Measurements from ENCODE around the gene RPN2. TPM values are rescaled to one million over a fixed set of nuclear protein-coding genes. Genes with fewer than 3 reads are reported as not detected.

Gene RPN2
- total RNA-seq, 1 experiment from 2014 or later, result 283 TPM

DNA sequence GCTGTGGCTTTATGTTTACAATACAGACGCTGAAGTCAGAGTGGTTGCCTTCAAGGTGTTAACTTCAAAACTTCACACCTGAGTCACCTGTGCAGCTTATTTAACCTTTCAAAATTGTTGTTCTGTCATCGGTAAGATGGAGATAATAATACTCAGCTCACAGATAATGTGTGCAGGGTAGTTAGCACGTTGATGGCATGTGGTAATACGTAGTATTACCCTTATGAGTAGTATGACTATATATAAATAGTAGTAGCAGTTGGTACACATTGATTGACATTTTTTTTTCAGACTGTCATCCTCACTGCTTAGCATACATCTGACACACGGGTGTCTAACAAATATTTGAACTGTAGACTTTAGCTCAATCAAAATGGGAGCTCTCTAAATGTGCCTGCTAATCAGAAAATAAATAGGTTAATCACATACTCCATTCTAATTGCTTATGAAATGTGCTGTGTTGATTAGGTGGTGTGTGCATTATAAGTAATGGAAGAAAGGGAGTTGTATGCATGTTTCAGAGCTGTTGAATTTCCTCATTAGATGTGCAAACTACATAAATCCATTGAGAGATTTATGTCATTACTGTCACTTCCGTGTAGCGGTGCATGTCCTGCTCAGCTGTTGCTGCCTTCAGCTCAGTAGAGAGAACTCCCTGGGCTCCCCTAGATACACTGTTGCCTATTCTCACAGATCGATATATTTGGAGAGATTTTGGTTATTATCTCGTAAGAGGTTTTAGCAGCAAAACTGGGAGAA, 11.4 kb downstream of the RPN2 start:
- Histone ChIP-seq H3K9me2 (replicated peaks; ENCODE audit: insufficient read depth, low read length) (no peaks in the 10 kb centered on the region), H3K9me3 (ENCODE audit: low read length) (no peaks in the 10 kb centered on the region), H3K27ac (ENCODE audit: low read length) (peak overlapping the region; percentile 31), H4K20me1 (ENCODE audit: insufficient read depth, low read depth, low read length) (peaks cover 50% of the 10 kb centered on the region), H3K27me3 (ENCODE audit: low read length) (no peaks in the 10 kb centered on the region), H3K79me2 (ENCODE audit: low read length) (peaks cover 92% of the 10 kb centered on the region), H3K9ac (ENCODE audit: low read length) (no peak overlapping the region), H2AFZ (ENCODE audit: low read length) (no peak overlapping the region), H3K4me1 (ENCODE audit: low read length) (peaks cover 40% of the 10 kb centered on the region), H3K4me2 (ENCODE audit: low read depth, low read length, poor library complexity, severe bottlenecking) (peak overlapping the region; percentile 2), H3K4me3 (ENCODE audit: low read length) (no peak overlapping the region), H3K36me3 (ENCODE audit: insufficient read depth, low read length) (peaks cover 29% of the 10 kb centered on the region)
- DNase-seq, result peak; percentile 60

DNA sequence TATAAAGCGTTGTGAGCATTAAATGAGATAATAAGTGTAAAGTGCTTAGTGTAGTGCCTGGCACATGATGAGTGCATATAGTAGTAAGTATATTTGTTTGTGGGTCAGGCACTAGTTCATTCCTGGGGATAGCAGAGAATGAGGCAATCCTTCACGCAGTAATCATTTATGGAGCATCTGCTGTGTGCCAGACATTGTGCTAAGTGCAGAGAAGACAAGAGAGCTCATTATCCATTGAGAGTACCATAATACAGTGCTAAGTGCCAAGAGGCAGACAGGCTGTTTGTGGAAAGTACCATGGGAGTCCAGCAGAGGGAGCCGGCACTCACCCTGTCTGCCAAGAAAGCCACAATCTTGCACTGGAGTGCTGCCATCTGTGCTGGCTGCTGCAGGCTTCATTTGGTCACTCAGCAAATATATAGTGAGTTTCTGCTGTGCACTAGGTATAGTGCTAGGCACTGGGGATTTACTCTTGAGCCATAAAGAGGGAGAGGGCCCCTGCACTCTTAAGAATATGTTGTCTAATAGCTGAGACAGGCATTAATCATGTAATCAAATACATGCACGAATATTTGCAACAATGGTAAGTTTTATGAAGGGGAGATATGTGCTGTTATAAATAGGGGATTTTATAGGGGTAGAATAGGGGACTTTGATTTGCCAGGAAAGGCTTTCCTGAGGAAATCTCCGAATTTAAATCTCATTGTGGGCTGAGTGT, 13.2 kb downstream of the RPN2 start:
- H4K20me1 ChIP-seq (ENCODE audit: insufficient read depth, low read depth, low read length), result peaks cover 54% of the 10 kb centered on the region
- H3K36me3 ChIP-seq (ENCODE audit: insufficient read depth, low read length), result peaks cover 23% of the 10 kb centered on the region
- no peak overlapping the region for H3K4me3 ChIP-seq (ENCODE audit: low read length)
- H2AFZ ChIP-seq (ENCODE audit: low read length), result no peak overlapping the region
- 0 out of 2 replicates have a peak overlapping the region, but pooled peaks have one; percentile 13 for H3K27ac ChIP-seq (ENCODE audit: low read length)
- H3K4me2 ChIP-seq (ENCODE audit: low read depth, low read length, poor library complexity, severe bottlenecking), result no peak overlapping the region
- DNase-seq, result peak; percentile 88
- no peak overlapping the region for H3K9ac ChIP-seq (ENCODE audit: low read length)
- H3K4me1 ChIP-seq (ENCODE audit: low read length), result peaks cover 40% of the 10 kb centered on the region
- peaks cover 94% of the 10 kb centered on the region for H3K79me2 ChIP-seq (ENCODE audit: low read length)
- no peaks in the 10 kb centered on the region for H3K9me3 ChIP-seq (ENCODE audit: low read length)
- no peaks in the 10 kb centered on the region for H3K27me3 ChIP-seq (ENCODE audit: low read length)
- H3K9me2 ChIP-seq (replicated peaks; ENCODE audit: insufficient read depth, low read length), result no peaks in the 10 kb centered on the region

DNA sequence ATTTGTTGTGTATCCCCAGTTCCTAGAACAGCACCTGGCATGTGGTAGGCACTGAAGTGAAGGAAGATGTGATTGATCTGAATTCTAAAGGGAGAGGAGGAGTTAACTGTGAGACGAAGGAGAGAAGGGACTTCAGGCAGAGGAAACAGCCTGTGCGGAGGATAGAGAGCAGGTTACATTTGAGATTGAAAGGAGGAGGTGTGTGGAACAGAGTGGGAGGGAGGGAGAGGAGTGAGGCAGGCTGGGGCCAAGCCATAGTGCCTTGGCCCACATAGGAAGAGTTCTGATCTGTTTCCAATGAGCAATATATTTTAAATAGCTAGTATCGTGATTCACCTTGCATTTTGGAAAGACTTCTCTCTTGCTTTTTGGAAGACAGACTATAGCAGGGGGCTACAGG, 14.1 kb downstream of the RPN2 start:
- no peak overlapping the region for H3K9ac ChIP-seq (ENCODE audit: low read length)
- no peaks in the 10 kb centered on the region for H3K9me3 ChIP-seq (ENCODE audit: low read length)
- no peaks in the 10 kb centered on the region for H3K9me2 ChIP-seq (replicated peaks; ENCODE audit: insufficient read depth, low read length)
- H3K4me1 ChIP-seq (ENCODE audit: low read length), result peaks cover 40% of the 10 kb centered on the region
- peaks cover 59% of the 10 kb centered on the region for H4K20me1 ChIP-seq (ENCODE audit: insufficient read depth, low read depth, low read length)
- peaks cover 31% of the 10 kb centered on the region for H3K36me3 ChIP-seq (ENCODE audit: insufficient read depth, low read length)
- DNase-seq, result no peak
- H2AFZ ChIP-seq (ENCODE audit: low read length), result no peak overlapping the region
- no peak overlapping the region for H3K4me2 ChIP-seq (ENCODE audit: low read depth, low read length, poor library complexity, severe bottlenecking)
- no peaks in the 10 kb centered on the region for H3K27me3 ChIP-seq (ENCODE audit: low read length)
- peaks cover 97% of the 10 kb centered on the region for H3K79me2 ChIP-seq (ENCODE audit: low read length)
- H3K4me3 ChIP-seq (ENCODE audit: low read length), result no peak overlapping the region
- no peak overlapping the region for H3K27ac ChIP-seq (ENCODE audit: low read length)

DNA sequence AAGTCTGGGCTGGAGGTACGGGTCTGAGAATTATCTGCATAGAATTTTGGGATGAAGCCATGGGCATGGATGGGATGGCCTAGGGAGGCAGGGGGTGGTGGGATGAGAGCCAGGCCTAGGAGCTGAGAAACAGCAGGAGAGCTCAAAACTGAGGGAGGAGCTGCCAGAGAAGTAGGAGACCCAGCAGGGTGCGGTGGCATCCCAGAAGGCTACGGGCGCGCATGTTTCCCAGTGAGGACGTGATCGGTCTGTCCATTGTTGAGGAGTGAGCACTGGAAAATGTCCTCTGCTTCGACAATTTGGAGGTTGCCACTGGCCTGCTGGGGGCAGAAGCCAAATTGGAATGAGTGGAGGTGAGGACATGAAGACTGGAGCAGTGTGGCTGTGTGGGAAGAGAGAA, 14.7 kb downstream of the RPN2 start:
- Histone ChIP-seq H3K9me3 (ENCODE audit: low read length) (no peaks in the 10 kb centered on the region), H3K27me3 (ENCODE audit: low read length) (no peaks in the 10 kb centered on the region), H3K4me3 (ENCODE audit: low read length) (no peak overlapping the region), H3K79me2 (ENCODE audit: low read length) (peaks cover 97% of the 10 kb centered on the region), H3K27ac (ENCODE audit: low read length) (no peak overlapping the region), H3K9ac (ENCODE audit: low read length) (no peak overlapping the region), H2AFZ (ENCODE audit: low read length) (no peak overlapping the region), H3K4me1 (ENCODE audit: low read length) (peaks cover 36% of the 10 kb centered on the region), H3K36me3 (ENCODE audit: insufficient read depth, low read length) (peaks cover 37% of the 10 kb centered on the region), H4K20me1 (ENCODE audit: insufficient read depth, low read depth, low read length) (peaks cover 65% of the 10 kb centered on the region), H3K4me2 (ENCODE audit: low read depth, low read length, poor library complexity, severe bottlenecking) (no peak overlapping the region), H3K9me2 (replicated peaks; ENCODE audit: insufficient read depth, low read length) (no peaks in the 10 kb centered on the region)
- DNase-seq, result no peak

DNA sequence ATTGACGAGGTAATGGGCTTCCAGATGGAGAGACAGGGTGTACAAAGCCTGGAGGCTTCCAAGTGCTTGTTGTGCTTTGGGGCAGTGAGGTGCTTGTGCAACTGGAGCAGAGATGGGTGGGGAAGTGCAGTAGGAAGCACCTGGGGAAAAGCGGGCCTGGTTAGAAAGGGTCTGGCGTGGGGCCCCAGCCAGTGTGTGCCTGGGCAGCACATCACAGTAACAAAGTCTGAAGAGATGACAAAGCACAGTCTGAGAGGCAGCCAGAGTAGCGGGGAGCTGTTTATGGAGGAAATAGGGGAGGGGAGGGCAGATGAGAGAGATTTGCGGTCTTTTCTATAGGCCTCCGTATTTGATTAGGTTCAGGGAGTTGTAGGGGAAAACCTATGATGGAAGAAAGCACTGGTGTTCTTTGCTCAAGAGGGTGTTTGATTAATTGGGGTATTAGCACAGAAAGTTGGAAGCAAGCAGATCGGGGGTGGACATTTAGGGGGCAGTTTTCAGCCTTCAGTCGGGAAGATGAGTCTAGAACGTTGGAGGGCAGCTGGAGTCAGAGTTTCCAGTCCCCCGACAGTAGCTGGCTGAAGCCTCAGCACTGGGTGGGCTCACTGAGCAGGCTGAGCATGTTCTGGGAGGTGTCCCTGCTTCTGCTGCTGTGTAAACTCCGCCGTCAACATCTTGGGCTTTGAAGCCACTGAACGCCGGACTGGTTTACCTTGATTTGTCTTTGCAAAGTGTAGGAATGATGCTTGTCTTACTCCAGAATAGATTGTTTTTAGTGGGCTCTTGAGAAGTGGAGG, 15.7 kb downstream of the RPN2 start:
- no peak overlapping the region for H3K4me3 ChIP-seq (ENCODE audit: low read length)
- H3K9me3 ChIP-seq (ENCODE audit: low read length), result no peaks in the 10 kb centered on the region
- no peak overlapping the region for H3K9ac ChIP-seq (ENCODE audit: low read length)
- H3K79me2 ChIP-seq (ENCODE audit: low read length), result peaks cover 94% of the 10 kb centered on the region
- peaks cover 60% of the 10 kb centered on the region for H4K20me1 ChIP-seq (ENCODE audit: insufficient read depth, low read depth, low read length)
- H2AFZ ChIP-seq (ENCODE audit: low read length), result no peak overlapping the region
- peaks cover 26% of the 10 kb centered on the region for H3K4me1 ChIP-seq (ENCODE audit: low read length)
- no peaks in the 10 kb centered on the region for H3K9me2 ChIP-seq (replicated peaks; ENCODE audit: insufficient read depth, low read length)
- no peak overlapping the region for H3K27ac ChIP-seq (ENCODE audit: low read length)
- H3K36me3 ChIP-seq (ENCODE audit: insufficient read depth, low read length), result peaks cover 44% of the 10 kb centered on the region
- no peak overlapping the region for H3K4me2 ChIP-seq (ENCODE audit: low read depth, low read length, poor library complexity, severe bottlenecking)
- DNase-seq, result no peak
- no peaks in the 10 kb centered on the region for H3K27me3 ChIP-seq (ENCODE audit: low read length)

DNA sequence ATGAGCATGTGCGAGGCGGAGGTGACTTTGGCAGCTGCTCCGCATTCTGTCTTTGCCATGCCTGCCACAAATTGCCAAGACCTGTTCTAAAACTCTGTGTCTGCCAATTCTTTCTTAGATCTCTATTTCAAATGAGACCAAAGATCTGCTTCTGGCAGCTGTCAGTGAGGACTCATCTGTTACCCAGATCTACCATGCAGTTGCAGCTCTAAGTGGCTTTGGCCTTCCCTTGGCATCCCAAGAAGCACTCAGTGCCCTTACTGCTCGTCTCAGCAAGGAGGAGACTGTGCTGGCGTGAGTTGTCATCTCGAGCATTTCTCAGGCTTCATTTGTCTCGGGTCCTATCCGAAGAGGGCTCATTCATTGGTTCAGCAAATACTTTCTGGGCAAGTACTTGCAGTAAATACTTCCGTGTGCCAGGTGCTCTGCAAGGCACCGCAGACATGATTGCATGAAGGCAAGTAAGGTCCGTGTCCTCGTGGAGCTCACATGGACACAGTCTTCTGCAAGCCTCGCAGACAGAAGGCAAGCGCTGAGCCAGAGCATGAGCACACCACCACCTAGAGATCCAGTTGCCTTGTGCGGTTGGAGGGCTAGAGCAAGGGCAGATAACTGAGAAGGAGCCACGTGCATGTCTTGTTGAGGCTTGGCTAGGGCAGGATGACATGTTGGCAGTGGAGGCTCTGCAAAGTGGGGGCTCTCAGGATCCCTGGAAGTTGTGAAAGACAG, 20.0 kb downstream of the RPN2 start:
- Histone ChIP-seq H2AFZ (ENCODE audit: low read length) (no peak overlapping the region), H4K20me1 (ENCODE audit: insufficient read depth, low read depth, low read length) (peaks cover 34% of the 10 kb centered on the region), H3K79me2 (ENCODE audit: low read length) (peaks cover 81% of the 10 kb centered on the region), H3K9me3 (ENCODE audit: low read length) (no peaks in the 10 kb centered on the region), H3K27ac (ENCODE audit: low read length) (no peak overlapping the region), H3K27me3 (ENCODE audit: low read length) (no peaks in the 10 kb centered on the region), H3K36me3 (ENCODE audit: insufficient read depth, low read length) (peaks cover 62% of the 10 kb centered on the region; the same call in 1 of the 2 replicates), H3K4me1 (ENCODE audit: low read length) (no peaks in the 10 kb centered on the region), H3K4me2 (ENCODE audit: low read depth, low read length, poor library complexity, severe bottlenecking) (no peak overlapping the region), H3K9ac (ENCODE audit: low read length) (no peak overlapping the region), H3K4me3 (ENCODE audit: low read length) (no peak overlapping the region), H3K9me2 (replicated peaks; ENCODE audit: insufficient read depth, low read length) (no peaks in the 10 kb centered on the region)
- DNase-seq, result no peak

DNA sequence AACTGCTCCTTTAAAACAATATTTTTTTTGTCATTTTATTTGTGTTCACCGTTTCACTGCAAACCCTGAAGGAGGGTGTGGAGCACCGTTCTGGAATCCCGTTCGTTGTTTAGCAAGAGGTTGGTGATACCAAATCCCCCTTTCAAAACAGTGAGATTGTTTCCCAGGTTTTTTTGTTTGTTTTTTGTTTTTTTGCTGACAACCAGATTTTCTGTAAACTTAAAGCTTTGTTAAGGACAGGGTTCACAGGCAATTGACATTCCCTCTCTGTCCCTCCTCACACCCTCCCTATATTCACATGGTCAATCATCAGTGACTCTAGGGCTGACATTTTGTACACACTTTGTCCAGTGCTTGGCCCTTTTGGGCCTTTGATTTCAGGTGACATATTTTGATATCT, 21.2 kb downstream of the RPN2 start:
- Histone ChIP-seq H3K27me3 (ENCODE audit: low read length) (no peaks in the 10 kb centered on the region), H3K79me2 (ENCODE audit: low read length) (peaks cover 71% of the 10 kb centered on the region), H2AFZ (ENCODE audit: low read length) (no peak overlapping the region), H3K4me2 (ENCODE audit: low read depth, low read length, poor library complexity, severe bottlenecking) (no peak overlapping the region), H3K9ac (ENCODE audit: low read length) (no peak overlapping the region), H3K4me1 (ENCODE audit: low read length) (no peaks in the 10 kb centered on the region), H3K4me3 (ENCODE audit: low read length) (no peak overlapping the region), H3K9me3 (ENCODE audit: low read length) (no peaks in the 10 kb centered on the region), H3K27ac (ENCODE audit: low read length) (no peak overlapping the region), H3K9me2 (replicated peaks; ENCODE audit: insufficient read depth, low read length) (no peaks in the 10 kb centered on the region), H3K36me3 (ENCODE audit: insufficient read depth, low read length) (peaks cover 74% of the 10 kb centered on the region), H4K20me1 (ENCODE audit: insufficient read depth, low read depth, low read length) (peaks cover 28% of the 10 kb centered on the region)
- DNase-seq, result no peak
